Esophagus (tissue), 2 donors: Measurements from ENCODE around the gene ISG20L2. TPM values are rescaled to one million over a fixed set of nuclear protein-coding genes. Genes with fewer than 3 reads are reported as not detected.

ENCODE experiments used
- H3K27ac ChIP-seq, 2 donors: one replicate each; pipeline ENCODE4 v1.5.1; 2013; ENCODE audit warnings: low read depth in 2 of 2, mild to moderate bottlenecking in 2 of 2, inconsistent platforms in 1 of 2, low read length in 1 of 2, moderate library complexity in 1 of 2
- H3K27me3 ChIP-seq, 2 donors: one replicate each; pipeline ENCODE4 v1.6.1; 2013; ENCODE audit warnings: low read length in 2 of 2, control low read depth in 1 of 2, mild to moderate bottlenecking in 1 of 2; ENCODE audit not compliant: insufficient read depth in 2 of 2, control insufficient read depth in 1 of 2
- H3K36me3 ChIP-seq, 2 donors: one replicate each; pipeline ENCODE4 v1.6.1; 2013; ENCODE audit warnings: low read length in 1 of 2; ENCODE audit not compliant: control insufficient read depth in 2 of 2, insufficient read depth in 2 of 2
- H3K4me1 ChIP-seq, 2 donors: one replicate each; pipeline ENCODE4 v1.6.1; 2013; ENCODE audit warnings: low read length in 1 of 2; ENCODE audit not compliant: control insufficient read depth in 2 of 2, insufficient read depth in 2 of 2
- H3K4me3 ChIP-seq, 2 donors: one replicate each; pipeline ENCODE4 v1.5.1; 2013; ENCODE audit warnings: low read length in 2 of 2, mild to moderate bottlenecking in 2 of 2, low read depth in 1 of 2, moderate library complexity in 1 of 2
- H3K9me3 ChIP-seq, 2 donors: one replicate each; pipeline ENCODE4 v1.6.1; 2013; ENCODE audit warnings: mild to moderate bottlenecking in 2 of 2, low read depth in 1 of 2, low read length in 1 of 2, moderate library complexity in 1 of 2; ENCODE audit not compliant: control insufficient read depth in 2 of 2, insufficient read depth in 1 of 2
- WGBS, 2 donors: extraction: QIAGEN DNeasy Blood & Tissue Kit; methylation state at CpG; one replicate each; pipeline ENCODE4 v1.1.7; 2013; 5-methylcytosine and 5-hydroxymethylcytosine counted together
- polyA plus RNA-seq, 2 donors: library from polyadenylated mRNA; stranded (reverse); fragments of 200-250 nt; gene quantifications; one replicate each; pipeline ENCODE4 v1.2.3, GENCODE V29; 2013
- donor health status: healthy with polysubstance abuse.
- donor health status: Bipolar disorder and iron deficiency.

The ISG20L2 gene, protein sequence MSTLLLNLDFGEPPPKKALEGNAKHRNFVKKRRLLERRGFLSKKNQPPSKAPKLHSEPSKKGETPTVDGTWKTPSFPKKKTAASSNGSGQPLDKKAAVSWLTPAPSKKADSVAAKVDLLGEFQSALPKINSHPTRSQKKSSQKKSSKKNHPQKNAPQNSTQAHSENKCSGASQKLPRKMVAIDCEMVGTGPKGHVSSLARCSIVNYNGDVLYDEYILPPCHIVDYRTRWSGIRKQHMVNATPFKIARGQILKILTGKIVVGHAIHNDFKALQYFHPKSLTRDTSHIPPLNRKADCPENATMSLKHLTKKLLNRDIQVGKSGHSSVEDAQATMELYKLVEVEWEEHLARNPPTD
- polyA plus RNA-seq, result 10 to 100 TPM in 1 of 2 donors, 1 to 10 TPM in 1; 8.5 to 16.5 TPM

DNA sequence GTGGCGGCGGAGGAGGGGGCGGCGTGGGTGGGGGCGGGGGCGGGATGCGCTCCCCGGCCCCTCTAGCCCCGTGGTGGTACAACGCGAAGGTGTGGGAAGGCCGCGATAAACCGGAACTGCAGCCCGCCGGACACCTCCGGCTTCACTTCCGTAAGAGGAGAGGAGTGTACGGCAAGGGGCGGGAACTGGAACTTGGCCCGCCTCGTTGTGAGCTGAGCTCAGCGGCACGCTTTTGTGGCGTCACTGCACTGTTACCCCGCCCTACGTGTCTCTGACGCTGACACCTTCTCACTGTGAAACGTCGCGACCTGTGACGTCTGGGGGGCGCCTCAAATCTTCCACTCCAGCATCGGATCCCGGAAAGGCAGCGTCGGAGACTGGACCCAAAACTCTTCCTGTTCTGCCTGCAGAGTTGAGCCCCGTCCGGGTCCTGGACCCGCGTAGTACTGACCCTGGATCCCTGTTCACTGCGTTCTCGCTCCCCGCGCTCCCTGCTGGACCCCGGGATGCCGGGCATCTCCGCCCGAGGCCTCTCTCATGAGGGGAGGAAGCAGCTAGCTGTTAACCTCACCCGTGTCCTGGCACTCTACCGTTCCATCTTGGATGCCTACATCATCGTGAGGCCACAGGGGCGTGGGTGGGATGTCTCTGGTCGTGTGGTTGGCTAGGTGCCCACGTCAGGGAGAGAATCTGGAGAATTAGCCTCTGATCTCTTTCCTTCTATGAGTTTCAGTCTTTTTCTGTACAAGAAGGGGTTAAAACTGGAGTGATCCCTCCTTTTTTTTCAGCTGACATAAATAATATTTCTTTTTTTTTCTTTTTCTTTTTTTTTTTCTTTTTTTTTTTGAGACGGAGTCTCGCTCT is at the start of gene ISG20L2:
Gene ISG20L2 (minus strand): TSS at position 168 of the 864 bp plus-strand sequence. CDS start 1,114 bp downstream, outside the sequence.
- peaks cover 3 to 11% of the 10 kb centered on the region in 2 donors for H3K4me1 ChIP-seq
- peak within 1 kb of the TSS; percentile 92 to 99 for H3K4me3 ChIP-seq
- H3K9me3 ChIP-seq, result no peaks in the 10 kb centered on the region
- 1 to 2% methylated on average over 55 to 57 of the region's 57 CpGs for WGBS, 2 donors
- H3K27ac ChIP-seq, result peak within 1 kb of the TSS; percentile 98
- no peaks in the 10 kb centered on the region for H3K27me3 ChIP-seq
- H3K36me3 ChIP-seq, result peaks cover 8 to 13% of the 10 kb centered on the region in 2 donors

GRCh38 chr1:156777573-156777972 is 49.0 kb upstream of the ISG20L2 start:
- peaks cover 0 to 4% of the 10 kb centered on the region in 2 donors for H3K4me1 ChIP-seq
- WGBS, 2 donors, result 26 to 46% methylated on average over 1 of the region's 1 CpG
- no peaks in the 10 kb centered on the region for H3K9me3 ChIP-seq
- H3K4me3 ChIP-seq, result no peak overlapping the region
- no peaks in the 10 kb centered on the region for H3K27me3 ChIP-seq
- no peak overlapping the region for H3K27ac ChIP-seq
- H3K36me3 ChIP-seq, result peaks cover 0 to 3% of the 10 kb centered on the region in 2 donors

GRCh38 chr1:156776942-156777341 is 48.4 kb upstream of the ISG20L2 start:
- peaks cover 0 to 4% of the 10 kb centered on the region in 2 donors for H3K4me1 ChIP-seq
- no peak overlapping the region for H3K27ac ChIP-seq
- WGBS, 2 donors, result 56 to 67% methylated on average over 4 of the region's 4 CpGs
- H3K36me3 ChIP-seq, result peaks cover 0 to 3% of the 10 kb centered on the region in 2 donors
- H3K4me3 ChIP-seq, result no peak overlapping the region
- H3K27me3 ChIP-seq, result no peaks in the 10 kb centered on the region
- H3K9me3 ChIP-seq, result no peaks in the 10 kb centered on the region

DNA sequence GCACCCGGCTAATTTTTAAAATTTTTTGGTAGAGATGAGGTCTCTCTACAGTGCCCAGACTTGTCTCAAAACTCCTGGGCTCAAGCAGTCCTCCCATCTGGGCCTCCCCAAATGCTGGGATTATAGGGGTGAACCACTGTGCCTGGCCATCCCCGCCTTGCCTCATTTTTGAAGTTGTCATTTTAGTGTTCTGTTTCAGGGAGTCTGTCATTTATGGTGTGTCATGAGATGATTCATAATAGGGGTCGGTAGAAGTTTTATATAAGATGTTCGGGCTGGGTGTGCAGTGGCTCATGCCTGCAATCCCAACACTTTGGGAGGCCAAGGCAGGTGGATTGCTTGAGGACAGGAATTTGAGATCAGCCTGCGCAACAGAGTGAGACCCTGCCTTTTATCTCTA is 47.2 kb upstream of the ISG20L2 start:
- peaks cover 0 to 3% of the 10 kb centered on the region in 2 donors for H3K36me3 ChIP-seq
- H3K27me3 ChIP-seq, result no peaks in the 10 kb centered on the region
- H3K4me3 ChIP-seq, result no peak overlapping the region
- 78 to 79% methylated on average over 5 of the region's 5 CpGs for WGBS, 2 donors
- H3K9me3 ChIP-seq, result no peaks in the 10 kb centered on the region
- H3K27ac ChIP-seq, result no peak overlapping the region
- peaks cover 2 to 4% of the 10 kb centered on the region in 2 donors for H3K4me1 ChIP-seq

DNA sequence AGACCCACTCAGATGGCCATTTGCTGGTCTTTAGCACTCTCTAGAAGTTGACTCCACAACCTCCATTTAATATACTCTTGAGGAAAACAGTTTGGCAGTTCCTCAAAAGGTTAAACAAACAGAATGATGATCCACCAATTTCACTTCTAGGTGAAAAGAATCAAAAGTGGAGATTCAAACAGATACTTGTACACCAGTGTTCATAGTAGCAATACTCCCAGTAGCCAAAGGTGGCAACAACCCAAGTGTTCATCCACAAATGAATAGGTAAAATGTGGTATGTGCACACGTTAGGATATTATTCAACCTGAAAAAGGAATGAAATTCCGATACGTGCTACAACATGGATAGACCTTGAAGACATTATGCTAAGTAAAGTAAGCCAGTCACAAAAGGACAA is 45.0 kb upstream of the ISG20L2 start:
- 81 to 83% methylated on average over 3 of the region's 3 CpGs for WGBS, 2 donors
- Histone ChIP-seq H3K4me1 (peaks cover 2 to 6% of the 10 kb centered on the region in 2 donors), H3K9me3 (no peaks in the 10 kb centered on the region)

GRCh38 chr1:156772728-156773497 is 44.3 kb upstream of the ISG20L2 start:
- no peak overlapping the region for H3K4me3 ChIP-seq
- H3K27me3 ChIP-seq, result no peaks in the 10 kb centered on the region
- no peaks in the 10 kb centered on the region for H3K9me3 ChIP-seq
- 48 to 61% methylated on average over 9 of the region's 9 CpGs for WGBS, 2 donors
- peaks cover 0 to 3% of the 10 kb centered on the region in 2 donors for H3K36me3 ChIP-seq
- H3K4me1 ChIP-seq, result peaks cover 2 to 6% of the 10 kb centered on the region in 2 donors
- H3K27ac ChIP-seq, result no peak overlapping the region

More for the DNA sequence above, 45.0 kb upstream of the ISG20L2 start:
- no peak overlapping the region for H3K27ac ChIP-seq
- peaks cover 0 to 3% of the 10 kb centered on the region in 2 donors for H3K36me3 ChIP-seq
- no peaks in the 10 kb centered on the region for H3K27me3 ChIP-seq
- no peak overlapping the region for H3K4me3 ChIP-seq

GRCh38 chr1:156772222-156772621 is 43.7 kb upstream of the ISG20L2 start:
- no peaks in the 10 kb centered on the region for H3K9me3 ChIP-seq
- WGBS, 2 donors, result 83 to 84% methylated on average over 3 of the region's 3 CpGs
- H3K36me3 ChIP-seq, result peaks cover 0 to 3% of the 10 kb centered on the region in 2 donors
- no peak overlapping the region for H3K27ac ChIP-seq
- no peak overlapping the region for H3K4me3 ChIP-seq
- no peaks in the 10 kb centered on the region for H3K27me3 ChIP-seq
- peaks cover 2 to 6% of the 10 kb centered on the region in 2 donors for H3K4me1 ChIP-seq

DNA sequence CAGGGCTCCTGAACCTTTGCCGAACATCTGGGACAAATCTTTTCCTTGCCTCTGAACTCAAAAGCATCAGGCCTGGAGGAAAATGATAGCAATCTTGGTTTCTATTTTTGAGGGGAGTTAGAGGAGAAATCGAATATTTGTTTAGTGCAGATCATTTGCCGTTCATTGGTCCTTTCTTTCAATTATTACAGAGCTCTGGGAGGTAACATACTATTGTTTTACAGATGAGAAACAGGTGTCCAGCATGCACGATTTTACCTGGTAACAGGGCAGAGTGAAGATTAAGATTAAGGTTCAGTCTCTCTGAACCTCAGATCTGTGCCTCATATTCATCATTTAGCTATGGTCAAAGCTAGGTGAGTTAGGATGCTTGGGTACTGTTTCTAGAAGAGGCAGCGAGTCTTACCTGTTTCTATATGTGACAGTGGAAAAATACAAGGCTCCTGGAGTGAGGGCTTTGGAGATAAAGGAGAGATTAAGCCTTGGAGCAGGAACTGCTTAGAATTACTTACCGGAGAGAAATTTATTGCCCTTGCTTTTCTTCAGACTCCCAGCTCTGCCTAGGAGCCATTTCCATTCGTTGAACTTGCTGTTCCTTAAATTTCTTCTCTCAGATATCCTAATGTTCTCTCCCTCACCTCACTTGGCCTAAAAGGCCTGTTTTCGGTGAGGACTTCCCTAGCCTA is 40.2 kb upstream of the ISG20L2 start:
- peak overlapping the region; percentile 91 to 94 for H3K4me3 ChIP-seq
- H3K36me3 ChIP-seq, result peaks cover 0 to 3% of the 10 kb centered on the region in 2 donors
- peak overlapping the region in 1 of 2 donors; percentile 53 for H3K27ac ChIP-seq
- H3K27me3 ChIP-seq, result no peaks in the 10 kb centered on the region
- WGBS, 2 donors, result 17 to 22% methylated on average over 8 of the region's 8 CpGs
- H3K4me1 ChIP-seq, result peaks cover 2 to 5% of the 10 kb centered on the region in 2 donors
- H3K9me3 ChIP-seq, result no peaks in the 10 kb centered on the region
